SK-N-SH treated with all-trans-retinoic acid at 6 μM for 48 hours (cell line): Measurements from ENCODE around the gene EPN2.

ENCODE experiments used
- ARNTL ChIP-seq: fragments of 450-650 bp; formaldehyde crosslinking; IDR thresholded peaks from 2 replicates; pipeline ENCODE4 v1.5.0; 2020; ENCODE audit warnings: low read depth, mild to moderate bottlenecking, moderate library complexity, borderline replicate concordance
- GLIS3 ChIP-seq: fragments of 250-450 bp; sonication (Bioruptor Pico); IDR thresholded peaks from 2 replicates; pipeline ENCODE4 v1.5.0; 2020; ENCODE audit warnings: mild to moderate bottlenecking, moderate library complexity
- ISL1 ChIP-seq: fragments of 250-450 bp; sonication (Bioruptor Pico); IDR thresholded peaks from 2 replicates; pipeline ENCODE4 v2.1.2; 2022; ENCODE audit warnings: mild to moderate bottlenecking, moderate library complexity
- OSR1 ChIP-seq: fragments of 250-450 bp; sonication (Bioruptor Pico); IDR thresholded peaks from 2 replicates; pipeline ENCODE4 v1.8.0; 2022; ENCODE audit warnings: moderate library complexity, mild to moderate bottlenecking, inconsistent platforms
- TCF4 ChIP-seq: fragments of 250-450 bp; sonication (Bioruptor Pico); IDR thresholded peaks from 2 replicates; pipeline ENCODE4 v1.8.0; 2021; ENCODE audit warnings: mild to moderate bottlenecking, moderate library complexity, borderline replicate concordance
- ZFP3 ChIP-seq: fragments of 250-450 bp; sonication (Bioruptor Pico); IDR thresholded peaks from 2 replicates; pipeline ENCODE4 v1.5.0; 2020; ENCODE audit warnings: mild to moderate bottlenecking, moderate library complexity
- ZFP30 ChIP-seq: fragments of 450-650 bp; formaldehyde crosslinking; IDR thresholded peaks from 2 replicates; pipeline ENCODE4 v1.5.0; 2022; ENCODE audit warnings: mild to moderate bottlenecking, moderate library complexity
- ZNF565 ChIP-seq: fragments of 450-650 bp; formaldehyde crosslinking; conservative IDR thresholded peaks from 2 replicates; pipeline ENCODE4 v1.5.0; 2020; ENCODE audit warnings: low read depth, mild to moderate bottlenecking, moderate library complexity
- TF ChIP-seq, protein P1 (sequence below): fragments of 250-450 bp; sonication (Bioruptor Pico); IDR thresholded peaks from 2 replicates; pipeline ENCODE4 v1.8.0; 2020; ENCODE audit warnings: mild to moderate bottlenecking, moderate library complexity, borderline replicate concordance
- TF ChIP-seq, protein P2 (sequence below): fragments of 250-450 bp; sonication (Bioruptor Pico); IDR thresholded peaks from 2 replicates; pipeline ENCODE4 v1.5.1; 2020; ENCODE audit warnings: low read depth, mild to moderate bottlenecking, moderate library complexity
- TF ChIP-seq, protein P3 (sequence below): fragments of 250-450 bp; sonication (Bioruptor Pico); IDR thresholded peaks from 2 replicates; pipeline ENCODE4 v1.5.0; 2020; ENCODE audit warnings: mild to moderate bottlenecking, moderate library complexity
- TF ChIP-seq, protein P4 (sequence below): fragments of 250-450 bp; sonication (Bioruptor Pico); IDR thresholded peaks from 2 replicates; pipeline ENCODE4 v1.8.0; 2021; ENCODE audit warnings: low read depth, mild to moderate bottlenecking, moderate library complexity, borderline replicate concordance

DNA sequence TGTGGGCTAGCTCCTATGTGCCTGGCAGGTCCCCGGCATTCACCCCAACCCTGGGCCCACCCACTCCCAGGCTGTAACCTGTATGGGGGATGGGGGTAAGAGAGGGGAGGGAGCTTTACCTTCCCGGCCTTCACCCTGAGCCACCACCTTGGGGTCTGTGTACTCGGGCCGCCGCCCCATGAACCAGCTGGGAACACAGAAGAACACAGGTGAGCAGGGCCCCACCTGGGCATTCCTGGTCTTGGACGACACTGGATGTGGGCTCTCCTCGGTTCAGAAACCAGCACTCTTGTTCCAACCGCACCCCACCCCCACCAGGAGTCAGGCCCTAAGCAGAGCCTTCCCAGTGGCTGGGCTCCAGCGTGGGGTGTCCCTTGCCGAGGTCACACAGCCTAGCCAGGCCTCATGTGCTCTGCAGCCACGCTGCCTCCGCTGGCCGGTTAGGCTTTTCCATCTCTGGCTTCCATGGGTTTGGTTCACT lies 106.5 kb downstream of the EPN2 start:
- TF ChIP-seq ARNTL (no peak), ZFP30 (CRISPR knock-in tag) (no peak), ZFP3 (CRISPR knock-in tag) (no peak), ISL1 (CRISPR knock-in tag) (no peak), OSR1 (CRISPR knock-in tag) (no peak), TCF4 (CRISPR knock-in tag) (no peak), GLIS3 (CRISPR knock-in tag) (no peak), ZNF565 (no peak)
- TF ChIP-seq, protein P1, sequence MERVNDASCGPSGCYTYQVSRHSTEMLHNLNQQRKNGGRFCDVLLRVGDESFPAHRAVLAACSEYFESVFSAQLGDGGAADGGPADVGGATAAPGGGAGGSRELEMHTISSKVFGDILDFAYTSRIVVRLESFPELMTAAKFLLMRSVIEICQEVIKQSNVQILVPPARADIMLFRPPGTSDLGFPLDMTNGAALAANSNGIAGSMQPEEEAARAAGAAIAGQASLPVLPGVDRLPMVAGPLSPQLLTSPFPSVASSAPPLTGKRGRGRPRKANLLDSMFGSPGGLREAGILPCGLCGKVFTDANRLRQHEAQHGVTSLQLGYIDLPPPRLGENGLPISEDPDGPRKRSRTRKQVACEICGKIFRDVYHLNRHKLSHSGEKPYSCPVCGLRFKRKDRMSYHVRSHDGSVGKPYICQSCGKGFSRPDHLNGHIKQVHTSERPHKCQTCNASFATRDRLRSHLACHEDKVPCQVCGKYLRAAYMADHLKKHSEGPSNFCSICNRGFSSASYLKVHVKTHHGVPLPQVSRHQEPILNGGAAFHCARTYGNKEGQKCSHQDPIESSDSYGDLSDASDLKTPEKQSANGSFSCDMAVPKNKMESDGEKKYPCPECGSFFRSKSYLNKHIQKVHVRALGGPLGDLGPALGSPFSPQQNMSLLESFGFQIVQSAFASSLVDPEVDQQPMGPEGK (CRISPR knock-in tag), result no peak
- TF ChIP-seq, protein P2, sequence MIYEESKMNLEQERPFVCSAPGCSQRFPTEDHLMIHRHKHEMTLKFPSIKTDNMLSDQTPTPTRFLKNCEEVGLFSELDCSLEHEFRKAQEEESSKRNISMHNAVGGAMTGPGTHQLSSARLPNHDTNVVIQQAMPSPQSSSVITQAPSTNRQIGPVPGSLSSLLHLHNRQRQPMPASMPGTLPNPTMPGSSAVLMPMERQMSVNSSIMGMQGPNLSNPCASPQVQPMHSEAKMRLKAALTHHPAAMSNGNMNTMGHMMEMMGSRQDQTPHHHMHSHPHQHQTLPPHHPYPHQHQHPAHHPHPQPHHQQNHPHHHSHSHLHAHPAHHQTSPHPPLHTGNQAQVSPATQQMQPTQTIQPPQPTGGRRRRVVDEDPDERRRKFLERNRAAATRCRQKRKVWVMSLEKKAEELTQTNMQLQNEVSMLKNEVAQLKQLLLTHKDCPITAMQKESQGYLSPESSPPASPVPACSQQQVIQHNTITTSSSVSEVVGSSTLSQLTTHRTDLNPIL (CRISPR knock-in tag), result no peak
- TF ChIP-seq, protein P3, sequence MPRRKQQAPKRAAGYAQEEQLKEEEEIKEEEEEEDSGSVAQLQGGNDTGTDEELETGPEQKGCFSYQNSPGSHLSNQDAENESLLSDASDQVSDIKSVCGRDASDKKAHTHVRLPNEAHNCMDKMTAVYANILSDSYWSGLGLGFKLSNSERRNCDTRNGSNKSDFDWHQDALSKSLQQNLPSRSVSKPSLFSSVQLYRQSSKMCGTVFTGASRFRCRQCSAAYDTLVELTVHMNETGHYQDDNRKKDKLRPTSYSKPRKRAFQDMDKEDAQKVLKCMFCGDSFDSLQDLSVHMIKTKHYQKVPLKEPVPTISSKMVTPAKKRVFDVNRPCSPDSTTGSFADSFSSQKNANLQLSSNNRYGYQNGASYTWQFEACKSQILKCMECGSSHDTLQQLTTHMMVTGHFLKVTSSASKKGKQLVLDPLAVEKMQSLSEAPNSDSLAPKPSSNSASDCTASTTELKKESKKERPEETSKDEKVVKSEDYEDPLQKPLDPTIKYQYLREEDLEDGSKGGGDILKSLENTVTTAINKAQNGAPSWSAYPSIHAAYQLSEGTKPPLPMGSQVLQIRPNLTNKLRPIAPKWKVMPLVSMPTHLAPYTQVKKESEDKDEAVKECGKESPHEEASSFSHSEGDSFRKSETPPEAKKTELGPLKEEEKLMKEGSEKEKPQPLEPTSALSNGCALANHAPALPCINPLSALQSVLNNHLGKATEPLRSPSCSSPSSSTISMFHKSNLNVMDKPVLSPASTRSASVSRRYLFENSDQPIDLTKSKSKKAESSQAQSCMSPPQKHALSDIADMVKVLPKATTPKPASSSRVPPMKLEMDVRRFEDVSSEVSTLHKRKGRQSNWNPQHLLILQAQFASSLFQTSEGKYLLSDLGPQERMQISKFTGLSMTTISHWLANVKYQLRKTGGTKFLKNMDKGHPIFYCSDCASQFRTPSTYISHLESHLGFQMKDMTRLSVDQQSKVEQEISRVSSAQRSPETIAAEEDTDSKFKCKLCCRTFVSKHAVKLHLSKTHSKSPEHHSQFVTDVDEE (CRISPR knock-in tag), result no peak
- TF ChIP-seq, protein P4, sequence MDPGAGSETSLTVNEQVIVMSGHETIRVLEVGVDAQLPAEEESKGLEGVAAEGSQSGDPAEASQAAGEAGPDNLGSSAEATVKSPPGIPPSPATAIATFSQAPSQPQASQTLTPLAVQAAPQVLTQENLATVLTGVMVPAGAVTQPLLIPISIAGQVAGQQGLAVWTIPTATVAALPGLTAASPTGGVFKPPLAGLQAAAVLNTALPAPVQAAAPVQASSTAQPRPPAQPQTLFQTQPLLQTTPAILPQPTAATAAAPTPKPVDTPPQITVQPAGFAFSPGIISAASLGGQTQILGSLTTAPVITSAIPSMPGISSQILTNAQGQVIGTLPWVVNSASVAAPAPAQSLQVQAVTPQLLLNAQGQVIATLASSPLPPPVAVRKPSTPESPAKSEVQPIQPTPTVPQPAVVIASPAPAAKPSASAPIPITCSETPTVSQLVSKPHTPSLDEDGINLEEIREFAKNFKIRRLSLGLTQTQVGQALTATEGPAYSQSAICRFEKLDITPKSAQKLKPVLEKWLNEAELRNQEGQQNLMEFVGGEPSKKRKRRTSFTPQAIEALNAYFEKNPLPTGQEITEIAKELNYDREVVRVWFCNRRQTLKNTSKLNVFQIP (CRISPR knock-in tag), result no peak
